ENCODE data around the gene MEX3D. TPM values are rescaled to one million over a fixed set of nuclear protein-coding genes. Genes with fewer than 3 reads are reported as not detected.

MEX3D gene
- total RNA-seq, result 1 to 10 TPM; 6.8 to 7.4 TPM

DNA sequence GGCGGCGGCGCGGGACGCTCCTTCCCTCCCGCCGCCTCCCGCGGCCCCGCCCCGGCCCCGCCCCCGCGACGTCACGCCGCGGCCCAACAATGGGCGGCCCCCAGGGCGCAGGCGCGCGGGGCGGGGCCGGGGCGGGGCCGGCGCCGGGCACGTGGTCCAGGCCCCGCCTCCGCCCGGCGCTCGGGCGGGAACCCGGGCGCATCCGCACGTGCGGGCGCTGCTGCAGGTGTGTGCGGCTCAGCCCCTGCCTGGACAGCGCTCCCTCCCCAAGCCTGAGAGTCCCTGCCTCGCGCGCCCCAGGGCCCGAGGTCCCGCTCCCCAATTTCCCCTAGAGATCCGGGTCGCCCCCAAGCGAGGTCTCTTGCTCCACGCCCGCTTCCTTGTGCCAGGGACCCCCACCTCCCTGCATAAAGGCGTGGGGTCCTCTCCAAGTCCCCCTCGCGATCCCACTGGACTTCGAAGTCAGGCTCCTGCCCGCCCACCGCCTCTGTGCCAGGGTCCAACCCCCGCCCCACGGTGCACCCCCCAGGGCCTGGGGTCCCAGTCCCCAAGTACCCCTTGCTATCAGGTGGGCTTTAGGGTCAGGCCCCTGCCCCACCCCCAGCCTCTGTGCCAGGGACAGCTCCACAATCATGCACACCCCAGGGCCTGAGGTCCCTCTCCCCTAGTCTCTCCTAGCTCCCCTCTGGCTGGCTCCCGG is at the start of gene MEX3D:
TSS of gene MEX3D (minus strand) at position 6 of the 700 bp plus-strand sequence. CDS start 267 bp downstream, outside the sequence.
- Mint-ChIP-seq H3K4me1 (ENCODE audit: low read depth in 2 of 2) (peaks cover 6% of the 10 kb centered on the region in 2 donors), H3K9me3 (no peaks in the 10 kb centered on the region), H3K27ac (no peak within 1 kb of the TSS), H3K27me3 (peaks cover 8 to 13% of the 10 kb centered on the region in 2 donors), H3K4me3 (peak within 1 kb of the TSS; percentile 44), H3K36me3 (no peaks in the 10 kb centered on the region)
- DNase-seq (ENCODE audit: low spot score) (peak; percentile 80), ATAC-seq (peak; percentile 91 to 94)

DNA sequence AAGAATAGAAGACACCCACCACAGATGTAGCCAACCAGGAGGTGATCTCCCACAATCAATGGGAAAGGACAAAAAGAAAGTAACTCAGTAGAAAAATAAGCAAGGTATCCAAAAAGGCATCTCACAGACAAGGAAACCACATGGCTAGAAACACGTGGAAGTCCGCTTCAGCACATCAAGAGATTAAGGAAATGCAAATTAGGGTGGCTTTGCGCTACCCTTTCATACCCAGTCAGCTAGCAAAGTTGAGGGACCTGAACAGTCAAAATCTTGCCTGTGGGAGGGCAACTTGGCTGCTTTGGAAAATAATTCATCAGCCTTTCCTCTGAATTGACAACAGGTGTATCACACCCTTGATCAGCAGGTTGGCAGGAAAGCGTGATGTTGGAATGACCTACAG is 48.8 kb upstream of the MEX3D start:
- H3K9me3 Mint-ChIP-seq, result no peaks in the 10 kb centered on the region
- no peak overlapping the region for H3K4me3 Mint-ChIP-seq
- no peaks in the 10 kb centered on the region for H3K36me3 Mint-ChIP-seq
- no peak overlapping the region for H3K27ac Mint-ChIP-seq
- ATAC-seq (no peak), DNase-seq (ENCODE audit: low spot score) (no peak)
- peaks cover 9 to 11% of the 10 kb centered on the region in 2 donors for H3K4me1 Mint-ChIP-seq (ENCODE audit: low read depth in 2 of 2)
- no peaks in the 10 kb centered on the region for H3K27me3 Mint-ChIP-seq

DNA sequence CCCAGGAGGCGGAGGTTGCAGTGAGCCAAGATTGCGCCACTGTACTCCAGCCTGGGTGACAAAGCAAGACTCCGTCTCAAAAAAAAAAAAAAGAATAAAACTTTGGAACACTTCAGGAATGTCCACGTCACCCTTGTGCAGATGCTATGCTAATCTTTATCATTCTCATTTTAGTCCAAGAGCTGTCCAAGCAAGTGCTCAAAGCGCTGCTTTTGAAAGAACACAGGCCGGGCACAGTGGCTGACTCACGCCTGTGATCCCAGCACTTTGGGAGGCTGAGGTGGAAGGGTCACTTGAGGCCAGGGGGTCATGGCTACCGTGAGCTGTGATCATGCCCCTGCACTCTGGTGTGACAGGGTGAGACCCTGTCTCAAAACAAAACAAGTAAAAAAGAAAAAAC is 48.3 kb upstream of the MEX3D start:
- Mint-ChIP-seq H3K27me3 (no peaks in the 10 kb centered on the region), H3K4me1 (ENCODE audit: low read depth in 2 of 2) (peaks cover 9 to 11% of the 10 kb centered on the region in 2 donors), H3K36me3 (no peaks in the 10 kb centered on the region), H3K9me3 (no peaks in the 10 kb centered on the region), H3K27ac (no peak overlapping the region), H3K4me3 (no peak overlapping the region)
- no peak for ATAC-seq
- no peak for DNase-seq (ENCODE audit: low spot score)

DNA sequence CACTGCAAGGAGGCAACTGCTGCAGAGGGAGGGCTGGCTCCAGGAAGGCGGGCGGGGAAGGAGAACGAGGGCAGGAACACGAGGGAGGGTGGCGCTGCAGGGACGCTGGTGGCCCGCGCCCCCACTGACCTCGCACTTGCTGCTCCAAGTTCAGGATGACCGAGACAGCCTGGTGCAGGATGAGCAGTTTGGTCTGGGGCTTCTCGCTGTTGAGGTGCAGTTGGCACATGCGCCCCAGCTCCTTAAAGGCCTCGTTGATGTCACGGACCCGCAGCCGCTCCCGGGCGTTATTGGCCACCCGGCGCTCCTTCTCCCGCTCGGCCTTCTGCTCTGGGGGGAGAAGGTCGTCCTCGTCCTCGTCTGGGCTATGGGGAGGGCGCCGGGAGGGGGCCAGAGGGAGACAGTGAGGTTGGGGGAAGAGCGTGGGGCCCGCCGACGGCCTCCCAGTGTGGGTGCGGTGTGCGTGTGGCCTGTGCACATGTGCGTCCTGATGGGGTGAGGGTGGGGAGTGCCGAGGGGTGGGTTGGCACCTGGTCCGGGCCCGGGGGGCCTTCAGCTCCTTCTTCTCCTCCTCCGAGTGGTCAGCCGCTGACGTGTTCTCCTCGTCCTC is 47.1 kb upstream of the MEX3D start:
- no peak for DNase-seq (ENCODE audit: low spot score)
- Mint-ChIP-seq H3K36me3 (no peaks in the 10 kb centered on the region), H3K4me1 (ENCODE audit: low read depth in 2 of 2) (peaks cover 9 to 11% of the 10 kb centered on the region in 2 donors), H3K9me3 (no peaks in the 10 kb centered on the region), H3K4me3 (no peak overlapping the region), H3K27ac (no peak overlapping the region), H3K27me3 (no peaks in the 10 kb centered on the region)
- no peak for ATAC-seq

DNA sequence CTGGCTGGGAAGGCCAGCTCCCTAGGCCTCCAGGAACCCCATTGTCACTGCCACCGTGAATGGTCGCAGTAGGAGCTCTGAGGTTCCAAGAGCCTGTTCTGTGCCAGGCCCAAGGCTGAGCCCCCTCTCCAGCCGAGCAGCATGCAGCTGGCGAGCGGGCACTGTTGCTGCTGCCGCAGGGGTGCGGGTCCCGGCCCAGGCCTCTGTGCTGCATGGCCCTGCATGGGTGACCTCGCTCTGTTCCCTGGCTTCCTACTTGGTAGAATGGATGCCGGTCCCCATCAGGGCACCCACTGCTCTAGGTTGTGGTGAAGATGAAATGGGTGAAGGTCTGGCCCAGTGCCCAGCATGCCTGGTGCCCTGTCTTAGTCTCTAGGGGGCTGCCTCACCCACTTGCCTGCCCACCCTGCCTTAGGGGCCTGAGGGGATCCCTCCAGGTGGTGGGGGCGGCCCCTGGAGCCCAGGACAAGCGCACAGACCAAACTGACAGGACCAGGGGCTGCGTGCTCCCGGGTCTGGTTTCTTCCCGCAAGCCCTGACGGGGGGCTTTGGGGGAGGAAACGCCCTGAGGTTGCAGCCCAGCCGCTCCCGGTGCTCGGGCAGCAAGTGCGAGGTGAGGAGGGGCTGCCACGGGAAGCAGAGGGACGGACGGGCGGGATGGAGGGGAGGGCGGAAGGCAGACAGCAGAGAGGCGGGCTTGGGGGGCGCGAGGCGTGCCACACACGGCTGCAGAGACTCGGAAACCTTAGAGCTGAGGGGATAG is 45.9 kb upstream of the MEX3D start:
- Mint-ChIP-seq H3K4me3 (no peak overlapping the region), H3K4me1 (ENCODE audit: low read depth in 2 of 2) (peaks cover 14 to 17% of the 10 kb centered on the region in 2 donors)

DNA sequence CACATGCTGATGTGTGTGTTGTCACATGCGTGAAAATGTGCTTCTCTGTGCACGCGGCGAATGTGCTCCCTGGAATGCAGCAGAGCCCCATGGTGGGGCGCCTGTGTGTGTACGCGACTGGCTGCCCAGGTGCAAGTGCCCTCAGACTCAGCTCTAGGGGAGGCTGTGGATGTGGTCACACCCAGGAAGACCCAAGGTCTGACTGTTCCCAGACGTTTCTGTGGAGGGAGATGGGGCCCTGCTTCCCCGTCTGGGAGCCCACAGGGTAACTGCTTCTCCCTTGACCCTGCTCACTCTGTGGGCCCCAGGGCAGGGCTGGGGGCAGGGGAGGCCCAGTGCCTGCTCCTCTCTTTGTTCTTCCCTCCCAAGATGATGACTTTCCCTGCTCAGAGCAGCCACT is 45.0 kb upstream of the MEX3D start:
- no peak for ATAC-seq
- Mint-ChIP-seq H3K9me3 (no peaks in the 10 kb centered on the region), H3K36me3 (no peaks in the 10 kb centered on the region), H3K4me1 (ENCODE audit: low read depth in 2 of 2) (peaks cover 18 to 19% of the 10 kb centered on the region in 2 donors), H3K27me3 (no peaks in the 10 kb centered on the region), H3K27ac (no peak overlapping the region), H3K4me3 (no peak overlapping the region)
- DNase-seq (ENCODE audit: low spot score), result no peak

More for the DNA sequence above, 45.9 kb upstream of the MEX3D start:
- DNase-seq (ENCODE audit: low spot score), result no peak
- H3K27ac Mint-ChIP-seq, result no peak overlapping the region
- no peaks in the 10 kb centered on the region for H3K9me3 Mint-ChIP-seq
- no peaks in the 10 kb centered on the region for H3K36me3 Mint-ChIP-seq
- no peaks in the 10 kb centered on the region for H3K27me3 Mint-ChIP-seq
- ATAC-seq, result no peak

DNA sequence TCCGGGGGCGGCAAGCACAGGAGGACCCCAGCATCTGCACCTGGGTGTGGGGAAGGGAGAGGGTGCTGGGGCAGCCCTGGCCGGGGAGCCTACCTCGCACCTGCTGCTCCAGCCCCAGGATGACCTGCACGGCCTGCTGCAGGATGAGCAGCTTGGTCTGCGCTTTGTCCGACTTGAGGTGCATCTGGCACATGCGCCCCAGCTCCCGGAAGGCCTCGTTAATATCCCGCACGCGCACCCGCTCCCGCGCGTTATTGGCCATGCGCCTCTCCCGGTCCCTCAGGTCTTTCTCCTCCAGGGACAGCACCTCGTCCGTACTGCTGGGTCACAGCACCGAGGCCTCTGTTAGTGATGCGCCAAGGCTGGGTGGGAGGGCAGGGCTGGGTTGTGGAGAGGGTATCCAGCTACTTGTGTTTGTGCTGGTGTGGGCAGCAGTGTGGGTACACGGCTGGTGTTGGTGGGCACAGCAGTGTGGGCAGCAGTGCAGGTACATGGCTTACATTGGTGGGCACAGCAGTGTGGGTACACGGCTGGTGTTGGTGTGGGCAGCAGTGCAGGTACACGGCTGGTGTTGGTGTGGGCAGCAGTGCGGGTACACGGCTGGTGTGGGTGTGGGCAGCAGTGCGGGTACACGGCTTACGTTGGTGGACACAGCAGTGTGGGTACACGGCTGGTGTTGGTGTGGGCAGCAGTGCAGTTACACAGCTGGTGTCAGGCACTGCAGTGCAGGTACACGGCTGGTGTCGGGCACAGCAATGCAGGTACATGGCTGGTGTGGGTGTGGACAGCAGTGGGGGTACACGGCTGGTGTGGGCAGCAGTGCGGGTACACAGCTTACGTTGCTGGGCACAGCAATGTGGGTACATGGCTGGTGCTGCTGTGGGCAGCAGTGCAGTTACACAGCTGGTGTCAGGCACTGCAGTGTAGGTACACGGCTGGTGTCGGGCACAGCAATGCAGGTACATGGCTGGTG is 44.3 kb upstream of the MEX3D start:
- ATAC-seq, result no peak

DNA sequence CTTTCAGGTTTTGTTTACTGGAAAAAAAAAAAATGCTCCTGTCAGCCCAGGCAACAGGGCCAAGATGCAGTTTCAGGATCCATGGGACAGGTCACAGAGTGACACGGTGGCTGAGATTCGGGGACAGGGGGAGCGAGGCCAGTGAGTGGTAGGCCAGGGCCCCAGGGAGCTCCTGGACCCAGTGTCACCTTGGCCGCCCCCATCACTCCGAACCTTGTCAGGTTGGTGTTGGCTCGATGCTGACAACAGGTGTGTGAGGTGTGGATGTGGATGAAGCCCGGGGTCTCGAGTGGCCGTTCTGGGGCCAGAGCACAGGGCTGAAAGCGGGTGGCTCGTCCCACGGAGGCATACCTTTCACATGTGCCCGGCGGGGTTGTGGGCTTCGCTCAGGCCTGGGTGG is 43.2 kb upstream of the MEX3D start:
- no peak overlapping the region for H3K4me3 Mint-ChIP-seq

More for the DNA sequence above, 44.3 kb upstream of the MEX3D start:
- Mint-ChIP-seq H3K27me3 (no peaks in the 10 kb centered on the region), H3K36me3 (no peaks in the 10 kb centered on the region), H3K27ac (no peak overlapping the region), H3K9me3 (no peaks in the 10 kb centered on the region), H3K4me1 (ENCODE audit: low read depth in 2 of 2) (peaks cover 16 to 19% of the 10 kb centered on the region in 2 donors), H3K4me3 (no peak overlapping the region)
- no peak for DNase-seq (ENCODE audit: low spot score)

DNA sequence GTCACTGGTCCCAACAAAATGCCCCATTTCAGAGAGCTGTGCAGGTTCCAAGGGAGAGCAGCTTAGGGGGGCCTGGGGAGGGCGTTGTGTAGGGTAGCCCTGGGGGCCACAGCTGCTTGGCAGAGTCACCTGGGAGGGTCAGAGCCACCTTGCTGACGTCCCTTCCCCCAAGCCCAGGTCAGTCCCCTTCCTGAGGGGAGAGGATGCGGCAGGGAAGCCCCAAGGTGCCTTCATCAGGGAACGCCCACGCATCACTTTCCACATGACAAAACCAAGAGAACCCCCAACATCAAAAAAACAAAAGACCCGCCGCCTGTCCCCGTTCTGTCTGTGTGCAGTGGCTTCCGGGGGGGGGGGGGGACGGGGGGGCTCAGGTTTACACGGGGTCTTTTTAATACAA is 42.5 kb upstream of the MEX3D start:
- Mint-ChIP-seq H3K36me3 (no peaks in the 10 kb centered on the region), H3K27ac (no peak overlapping the region), H3K4me3 (no peak overlapping the region), H3K9me3 (no peaks in the 10 kb centered on the region), H3K4me1 (ENCODE audit: low read depth in 2 of 2) (peaks cover 24 to 25% of the 10 kb centered on the region in 2 donors), H3K27me3 (no peaks in the 10 kb centered on the region)
- no peak for ATAC-seq
- DNase-seq (ENCODE audit: low spot score), result no peak

More for the DNA sequence above, 43.2 kb upstream of the MEX3D start:
- H3K36me3 Mint-ChIP-seq, result no peaks in the 10 kb centered on the region
- H3K27ac Mint-ChIP-seq, result no peak overlapping the region
- DNase-seq (ENCODE audit: low spot score) (no peak), ATAC-seq (no peak)
- H3K27me3 Mint-ChIP-seq, result no peaks in the 10 kb centered on the region
- H3K4me1 Mint-ChIP-seq (ENCODE audit: low read depth in 2 of 2), result peaks cover 17 to 21% of the 10 kb centered on the region in 2 donors
- no peaks in the 10 kb centered on the region for H3K9me3 Mint-ChIP-seq

DNA sequence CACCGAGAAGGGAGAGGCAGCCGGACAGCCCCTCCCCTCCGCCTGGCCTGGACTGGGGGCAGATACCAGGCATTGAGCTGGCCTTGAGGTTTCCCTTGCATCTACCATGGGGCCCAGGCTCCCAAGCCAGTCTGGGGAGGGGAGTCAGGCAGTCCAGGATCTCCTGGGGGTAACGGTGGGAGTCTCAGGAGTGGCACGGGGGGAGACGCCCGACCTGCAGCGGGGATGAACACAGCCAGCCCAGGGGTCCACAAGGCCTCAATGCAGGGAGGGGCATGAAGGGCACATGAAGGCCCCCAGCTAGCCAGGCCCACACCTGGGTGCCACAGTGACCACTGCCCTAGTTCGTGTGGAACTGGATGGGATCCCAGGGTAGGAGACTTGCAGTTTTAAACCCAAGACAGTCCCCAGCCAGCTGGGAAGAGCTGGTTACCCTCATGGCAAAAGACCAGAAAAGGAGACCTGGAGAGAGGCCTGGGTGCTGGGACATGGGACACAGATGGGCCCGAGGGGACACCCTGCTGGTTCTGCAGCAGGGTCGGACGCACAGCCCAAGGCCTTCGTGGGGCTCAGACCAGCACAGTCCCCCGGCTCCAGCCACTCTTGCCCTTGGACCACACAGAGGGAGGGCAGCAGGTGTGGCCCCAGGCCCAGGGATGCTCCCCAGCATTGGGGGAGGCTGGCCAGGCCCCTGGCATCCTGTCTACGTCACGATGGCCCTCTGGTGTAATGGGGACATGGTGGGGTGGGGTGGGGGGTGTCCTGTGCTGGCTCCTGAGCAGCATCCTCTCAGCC is 41.8 kb upstream of the MEX3D start:
- H3K4me1 Mint-ChIP-seq (ENCODE audit: low read depth in 2 of 2), result peaks cover 27 to 28% of the 10 kb centered on the region in 2 donors

DNA sequence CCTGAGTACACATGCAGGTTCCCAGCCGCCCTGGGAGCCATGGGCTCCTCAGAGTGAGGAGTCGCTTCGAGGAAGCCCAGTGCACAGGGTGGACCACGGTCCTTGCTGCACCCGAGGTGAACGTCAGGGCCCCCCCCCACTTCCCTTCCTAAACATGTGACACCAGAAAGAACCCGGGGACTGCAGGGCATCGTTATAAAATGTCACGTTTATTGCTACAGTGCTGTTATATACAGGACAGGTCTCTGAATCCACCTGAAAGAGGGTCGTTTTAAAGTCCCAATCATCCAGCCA is 40.9 kb upstream of the MEX3D start:
- ATAC-seq, result no peak
- Mint-ChIP-seq H3K9me3 (no peaks in the 10 kb centered on the region), H3K36me3 (no peaks in the 10 kb centered on the region), H3K27ac (peak overlapping the region; percentile 50 to 75), H3K27me3 (no peaks in the 10 kb centered on the region), H3K4me1 (ENCODE audit: low read depth in 2 of 2) (peaks cover 27 to 33% of the 10 kb centered on the region in 2 donors), H3K4me3 (peak overlapping the region; percentile 49)
- DNase-seq (ENCODE audit: low spot score), result no peak

More for the DNA sequence above, 41.8 kb upstream of the MEX3D start:
- no peak for ATAC-seq
- no peaks in the 10 kb centered on the region for H3K9me3 Mint-ChIP-seq
- peak overlapping the region; percentile 50 to 75 for H3K27ac Mint-ChIP-seq
- H3K27me3 Mint-ChIP-seq, result no peaks in the 10 kb centered on the region
- no peaks in the 10 kb centered on the region for H3K36me3 Mint-ChIP-seq
- no peak for DNase-seq (ENCODE audit: low spot score)
- peak overlapping the region; percentile 49 for H3K4me3 Mint-ChIP-seq

DNA sequence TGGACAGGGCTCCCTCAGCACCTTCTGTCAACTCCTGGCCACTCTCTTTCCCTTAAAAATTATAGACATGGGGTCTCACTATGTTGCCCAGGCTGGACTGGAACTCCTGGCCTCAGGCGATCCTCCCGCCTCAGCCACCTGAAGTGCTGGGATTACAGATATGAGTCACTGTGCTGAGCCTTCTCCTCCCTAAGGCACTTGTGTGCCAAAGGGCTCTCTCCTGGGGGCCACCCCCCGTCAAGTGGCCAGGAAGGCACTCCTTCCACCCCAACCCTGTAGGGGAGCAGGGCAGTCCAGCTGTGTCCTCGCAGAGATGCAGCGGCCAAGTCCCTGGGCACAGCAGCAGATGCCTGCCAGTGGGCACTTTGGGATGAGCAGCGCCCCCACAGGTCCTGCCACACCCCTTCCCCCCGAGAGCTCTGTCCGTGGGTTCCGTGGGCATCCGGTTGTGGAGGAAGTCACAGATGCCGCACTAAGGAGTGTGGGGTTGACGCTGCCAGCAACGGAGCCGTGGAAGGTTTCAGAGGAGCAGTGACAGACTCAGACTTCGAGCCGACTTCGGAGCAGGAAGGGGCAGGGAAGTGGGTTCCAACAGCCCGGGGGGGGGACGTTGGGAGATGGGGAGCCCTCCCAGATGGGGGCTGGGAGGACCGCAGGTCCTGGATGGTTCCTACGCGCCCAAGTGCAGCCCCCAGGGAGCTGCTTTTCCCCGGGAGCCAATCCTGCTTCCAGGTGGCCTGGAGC is 40.4 kb upstream of the MEX3D start:
- peaks cover 27 to 35% of the 10 kb centered on the region in 2 donors for H3K4me1 Mint-ChIP-seq (ENCODE audit: low read depth in 2 of 2)
- DNase-seq (ENCODE audit: low spot score), result no peak
- no peaks in the 10 kb centered on the region for H3K27me3 Mint-ChIP-seq
- ATAC-seq, result no peak
- H3K9me3 Mint-ChIP-seq, result no peaks in the 10 kb centered on the region
- no peaks in the 10 kb centered on the region for H3K36me3 Mint-ChIP-seq
- H3K4me3 Mint-ChIP-seq, result peak overlapping the region; percentile 49
- H3K27ac Mint-ChIP-seq, result peak overlapping the region; percentile 50 to 75

All from natural killer cell treated with Interleukin-12 subunit alpha and Interleukin-12 subunit beta and Interleukin-15 and Interleukin-18, amount 100 ng/mL, for 72 hours (primary cell).